Ovary (tissue), 9 donors: ENCODE measurements around the gene IFIT2. TPM values are rescaled to one million over a fixed set of nuclear protein-coding genes. Genes with fewer than 3 reads are reported as not detected.
A peak's percentile ranks its signal among the peaks of the same experiment; 100 is the strongest.

ENCODE experiments used
- DNase-seq, 5 donors: peaks; one replicate each; pipeline ENCODE4 v3.0.0-alpha.2; 2019 to 2020
- H3K27ac ChIP-seq, 2 donors: fragments of 200-600 bp; one replicate each; pipeline versions ENCODE4 v1.5.1 to v1.8.0; 2019 to 2022
- H3K27me3 ChIP-seq: fragments of 200-600 bp; one replicate; pipeline ENCODE4 v1.8.0; 2022
- H3K36me3 ChIP-seq: fragments of 200-600 bp; sonication (generic); one replicate; pipeline ENCODE4 v1.5.1; 2019
- H3K4me1 ChIP-seq: one replicate; pipeline ENCODE4 v1.8.1; 2013; ENCODE audit warnings: mild to moderate bottlenecking, moderate library complexity; ENCODE audit not compliant: insufficient read depth
- H3K4me3 ChIP-seq: fragments of 200-600 bp; sonication (generic); one replicate; pipeline ENCODE4 v1.5.1; 2017
- H3K9me3 ChIP-seq, 2 donors: fragments of 200-600 bp in 1 of 2; sonication (generic) in 1 of 2; one replicate each; pipeline versions ENCODE4 v1.5.1 to v1.8.1; 2013 to 2019; ENCODE audit warnings: mild to moderate bottlenecking in 1 of 2, moderate library complexity in 1 of 2
- EP300 ChIP-seq: sonication (generic); formaldehyde crosslinking; IDR thresholded peaks from one replicate; pipeline ENCODE4 v1.6.1; 2017; ENCODE audit warnings: antibody characterized with exemption
- POLR2A ChIP-seq: fragments of 450-650 bp; IDR thresholded peaks from one replicate; pipeline ENCODE4 v1.6.1; 2017; ENCODE audit warnings: antibody characterized with exemption, mild to moderate bottlenecking, moderate library complexity
- WGBS, 3 donors: extraction: QIAGEN DNeasy Blood & Tissue Kit in 1 of 3; methylation state at CpG; one replicate each; pipeline versions ENCODE4 v1.1.5 to v1.1.7; 2013 to 2017; 5-methylcytosine and 5-hydroxymethylcytosine counted together
- intact Hi-C, 4 donors: fragments of 100-400 bp; cut with DNase I; formaldehyde crosslinking; loops; one replicate each; pipeline versions ENCODE4 v1.11.0 to v1.15.1; 2022 to 2023
- polyA plus RNA-seq, 2 donors: library from polyadenylated mRNA; stranded (reverse); fragments of 200-250 nt in 1 of 2; fragments of 350-450 nt in 1 of 2; fragmentation: Illumina TruSeq in 1 of 2; extraction: RNeasy Lipid Tissue Mini Kit (QIAGEN cat#74804) in 1 of 2; gene quantifications; one replicate each; pipeline ENCODE4 v1.2.3, GENCODE V29; 2013 to 2014
- total RNA-seq, 7 donors: library from RNA; depleted of rRNA in 2 of 7; stranded (reverse); fragments of >200 nt in 2 of 7; fragmentation: NEBNext Ultra II Directional in 3 of 7; extraction: Animal tissue kit (Norgen Biotek cat#: 25700) in 3 of 7; gene quantifications; one replicate each; pipeline versions ENCODE4 v1.1.0 to v1.2.4, GENCODE V29; 2016 to 2023
- TF ChIP-seq, protein P1 (sequence below), 3 donors: fragments of 450-650 bp in 2 of 3; fragments of 200-600 bp in 1 of 3; IDR thresholded peaks; one replicate each; pipeline versions ENCODE4 v1.5.1 to v1.8.0; 2016 to 2022; ENCODE audit warnings: antibody characterized with exemption in 3 of 3, mild to moderate bottlenecking in 1 of 3
- donor health status: DM: no; HTN: no; CAD: no; lungs with moderate emphysema.
- donor health status: DM: no; HTN: no; CAD: no.
- donor health status: Bipolar disorder and iron deficiency.
- donor health status: DM: yes; HTN: yes; CAD: no.
- donor health status: DM: no; HTN: no; CAD: no.
- donor health status: DM: yes; HTN: yes; CAD: no.

Gene IFIT2
- total and polyA plus RNA-seq, 9 donors: 2.1 to 21.3 (median 6.2) TPM

DNA sequence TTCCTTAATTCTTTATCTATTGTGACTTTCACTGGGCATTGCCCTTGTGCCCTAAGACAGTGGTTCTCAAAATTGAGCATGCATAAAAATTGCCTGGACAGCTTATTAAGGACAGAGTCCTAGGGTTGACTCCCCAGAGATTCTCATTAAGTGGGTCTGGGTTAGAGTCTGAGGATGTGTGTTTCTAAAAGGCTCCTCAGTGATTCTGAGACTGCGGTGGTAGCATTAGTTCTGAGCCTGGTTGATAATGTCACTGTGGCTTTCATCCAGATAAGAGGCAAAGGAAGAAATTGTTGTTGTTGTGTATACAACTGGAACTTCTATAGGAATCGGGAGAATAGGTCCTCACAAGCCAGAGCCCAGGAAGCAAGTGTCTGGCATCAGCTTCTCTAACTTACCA lies 1.3 kb downstream of the IFIT2 start:
- Histone ChIP-seq H3K36me3 (no peaks in the 10 kb centered on the region), H3K27ac (peak overlapping the region in 1 of 2 donors; percentile 88), H3K4me3 (no peak overlapping the region), H3K27me3 (no peaks in the 10 kb centered on the region), H3K4me1 (peaks cover 11% of the 10 kb centered on the region), H3K9me3 (no peaks in the 10 kb centered on the region)
- intact Hi-C loops: no loop called here
- no peak for DNase-seq
- 62 to 71% (median 69%) methylated on average over 2 of the region's 2 CpGs for WGBS, 3 donors
- TF ChIP-seq POLR2A: no peak
- TF ChIP-seq, protein P1, sequence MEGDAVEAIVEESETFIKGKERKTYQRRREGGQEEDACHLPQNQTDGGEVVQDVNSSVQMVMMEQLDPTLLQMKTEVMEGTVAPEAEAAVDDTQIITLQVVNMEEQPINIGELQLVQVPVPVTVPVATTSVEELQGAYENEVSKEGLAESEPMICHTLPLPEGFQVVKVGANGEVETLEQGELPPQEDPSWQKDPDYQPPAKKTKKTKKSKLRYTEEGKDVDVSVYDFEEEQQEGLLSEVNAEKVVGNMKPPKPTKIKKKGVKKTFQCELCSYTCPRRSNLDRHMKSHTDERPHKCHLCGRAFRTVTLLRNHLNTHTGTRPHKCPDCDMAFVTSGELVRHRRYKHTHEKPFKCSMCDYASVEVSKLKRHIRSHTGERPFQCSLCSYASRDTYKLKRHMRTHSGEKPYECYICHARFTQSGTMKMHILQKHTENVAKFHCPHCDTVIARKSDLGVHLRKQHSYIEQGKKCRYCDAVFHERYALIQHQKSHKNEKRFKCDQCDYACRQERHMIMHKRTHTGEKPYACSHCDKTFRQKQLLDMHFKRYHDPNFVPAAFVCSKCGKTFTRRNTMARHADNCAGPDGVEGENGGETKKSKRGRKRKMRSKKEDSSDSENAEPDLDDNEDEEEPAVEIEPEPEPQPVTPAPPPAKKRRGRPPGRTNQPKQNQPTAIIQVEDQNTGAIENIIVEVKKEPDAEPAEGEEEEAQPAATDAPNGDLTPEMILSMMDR (IDR thresholded peaks at IDR 0.05): no peak
- no peak for TF ChIP-seq EP300

DNA sequence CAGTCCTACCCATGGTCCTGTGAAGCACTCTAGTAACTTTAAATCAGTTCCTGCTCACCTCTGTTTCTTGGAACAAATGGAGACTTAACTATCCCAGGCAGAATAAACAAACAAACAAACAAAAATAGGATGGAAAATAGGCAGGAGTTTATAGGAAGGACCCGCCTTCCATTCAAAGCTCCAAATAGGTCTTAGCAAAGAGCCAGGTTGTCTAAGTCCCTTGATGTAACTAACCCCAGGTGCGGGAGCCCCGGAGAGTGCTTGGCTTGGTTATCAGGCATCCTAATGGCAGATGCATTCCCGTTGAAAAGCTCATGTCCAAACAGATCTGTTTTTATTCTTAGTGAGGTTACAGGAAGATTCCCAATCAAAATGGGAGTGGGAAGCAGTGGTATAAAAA lies 2.2 kb downstream of the IFIT2 start:
- Histone ChIP-seq H3K27ac (no peak overlapping the region), H3K27me3 (no peaks in the 10 kb centered on the region), H3K9me3 (no peaks in the 10 kb centered on the region), H3K4me3 (no peak overlapping the region), H3K4me1 (peaks cover 11% of the 10 kb centered on the region), H3K36me3 (no peaks in the 10 kb centered on the region)
- 92 to 95% (median 94%) methylated on average over 4 of the region's 4 CpGs for WGBS, 3 donors
- DNase-seq: no peak
- TF ChIP-seq POLR2A (no peak), EP300 (no peak)
- TF ChIP-seq, protein P1 (IDR thresholded peaks at IDR 0.05): no peak
- intact Hi-C loops: no loop called here

DNA sequence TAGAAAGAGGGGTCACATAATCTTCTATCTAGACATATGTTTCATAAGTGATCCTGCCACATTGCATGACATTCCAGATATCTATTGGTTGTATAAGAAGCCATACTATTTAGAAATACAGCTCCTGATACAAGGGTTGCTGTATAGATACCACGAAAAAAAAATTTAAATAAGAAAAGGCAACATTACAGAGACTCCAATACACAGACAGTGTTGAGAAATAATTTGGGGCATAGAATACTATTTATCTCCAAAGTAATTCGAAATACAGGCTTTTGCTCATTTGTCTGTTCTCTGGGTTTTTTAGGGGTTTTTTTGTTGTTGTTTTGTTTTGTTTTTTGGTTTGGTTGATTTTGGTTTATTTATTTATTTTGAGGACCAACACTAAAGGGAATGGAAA lies 2.6 kb downstream of the IFIT2 start:
- no peaks in the 10 kb centered on the region for H3K9me3 ChIP-seq
- intact Hi-C loops: no loop called here
- H3K27me3 ChIP-seq: no peaks in the 10 kb centered on the region
- no peak for DNase-seq
- no peak for TF ChIP-seq POLR2A
- no peak for TF ChIP-seq EP300
- TF ChIP-seq, protein P1 (IDR thresholded peaks at IDR 0.05): no peak
- no peak overlapping the region for H3K27ac ChIP-seq
- no peaks in the 10 kb centered on the region for H3K36me3 ChIP-seq
- no peak overlapping the region for H3K4me3 ChIP-seq
- peaks cover 11% of the 10 kb centered on the region for H3K4me1 ChIP-seq
- WGBS, 3 donors: 92 to 96% (median 93%) methylated on average over 2 of the region's 2 CpGs

DNA sequence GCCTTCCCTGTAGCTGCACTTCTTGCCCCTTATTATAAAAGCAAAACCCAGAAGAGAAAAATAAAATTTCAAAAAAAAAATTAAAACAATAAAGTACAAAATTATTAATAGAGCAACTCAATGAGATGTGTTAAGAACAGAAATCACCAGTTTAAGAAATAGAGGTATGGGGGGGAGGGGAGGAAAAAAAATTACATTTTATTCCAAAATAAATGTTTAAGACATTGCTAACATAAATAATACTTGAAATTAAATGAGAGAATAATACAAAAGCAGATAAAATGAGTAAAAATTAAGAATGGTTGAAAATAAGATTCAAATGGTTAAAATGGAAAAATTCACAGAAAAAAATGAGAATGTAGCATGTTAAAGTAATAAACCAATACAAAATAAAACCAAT lies 3.1 kb downstream of the IFIT2 start:
- intact Hi-C loops: no loop called here
- Histone ChIP-seq H3K9me3 (no peaks in the 10 kb centered on the region), H3K4me3 (no peak overlapping the region), H3K4me1 (peaks cover 11% of the 10 kb centered on the region), H3K27me3 (no peaks in the 10 kb centered on the region), H3K36me3 (no peaks in the 10 kb centered on the region), H3K27ac (no peak overlapping the region)
- TF ChIP-seq, protein P1 (IDR thresholded peaks at IDR 0.05): no peak
- no peak for TF ChIP-seq POLR2A
- TF ChIP-seq EP300: no peak
- DNase-seq: no peak
